HepG2 (cell line): Measurements from ENCODE around the gene USP2. TPM values are rescaled to one million over a fixed set of nuclear protein-coding genes. Genes with fewer than 3 reads are reported as not detected.

ENCODE experiments used
- AGO1 ChIP-seq: fragments of 200-400 bp; formaldehyde crosslinking; IDR thresholded peaks from 2 replicates; pipeline ENCODE4 v1.6.1; 2017; ENCODE audit warnings: mild to moderate bottlenecking, low read depth, low read length, moderate library complexity; ENCODE audit not compliant: poor library complexity, severe bottlenecking
- BCL6 ChIP-seq: IDR thresholded peaks from 2 replicates; pipeline ENCODE4 v1.6.1; 2016; ENCODE audit warnings: missing genetic modification reagents, missing compliant biosample characterization
- DMAP1 ChIP-seq: IDR thresholded peaks from 2 replicates; pipeline ENCODE4 v1.6.1; 2016
- EEA1 ChIP-seq: sonication (generic); formaldehyde crosslinking; IDR thresholded peaks from 2 replicates; pipeline ENCODE4 v1.5.1; 2020; ENCODE audit warnings: mild to moderate bottlenecking, missing genetic modification reagents, borderline replicate concordance
- EHMT2 ChIP-seq: fragments of 200-600 bp; sonication (generic); IDR thresholded peaks from 2 replicates; pipeline ENCODE4 v1.7.0; 2017; ENCODE audit warnings: antibody characterized with exemption, low read depth, low read length, borderline replicate concordance
- FOXA3 ChIP-seq: IDR thresholded peaks from 2 replicates; pipeline ENCODE4 v1.6.1; 2016; ENCODE audit warnings: missing genetic modification reagents, missing compliant biosample characterization
- GATAD2A ChIP-seq: IDR thresholded peaks from 2 replicates; pipeline ENCODE4 v1.6.1; 2016
- HDAC2 ChIP-seq: sonication (generic); formaldehyde crosslinking; IDR thresholded peaks from 2 replicates; pipeline ENCODE4 v1.4.0; 2020; ENCODE audit warnings: missing genetic modification reagents
- MAFG ChIP-seq: sonication (generic); formaldehyde crosslinking; IDR thresholded peaks from 2 replicates; pipeline ENCODE4 v1.5.1; 2020; ENCODE audit warnings: mild to moderate bottlenecking, missing genetic modification reagents
- MEF2D ChIP-seq: sonication (generic); formaldehyde crosslinking; IDR thresholded peaks from 2 replicates; pipeline ENCODE4 v1.5.1; 2020; ENCODE audit warnings: mild to moderate bottlenecking, missing genetic modification reagents
- NCOA2 ChIP-seq: sonication (generic); formaldehyde crosslinking; IDR thresholded peaks from 2 replicates; pipeline ENCODE4 v1.8.0; 2022; ENCODE audit warnings: inconsistent platforms
- NR2F2 ChIP-seq: IDR thresholded peaks from 2 replicates; pipeline ENCODE4 v1.6.1; 2012; ENCODE audit warnings: low read depth, inconsistent platforms, borderline replicate concordance
- PITX1 ChIP-seq: sonication (generic); formaldehyde crosslinking; IDR thresholded peaks from 2 replicates; pipeline ENCODE4 v1.5.1; 2020; ENCODE audit warnings: mild to moderate bottlenecking, missing genetic modification reagents
- POLR2A ChIP-seq, 2 experiments: IDR thresholded peaks; 2 replicates each; pipeline ENCODE4 v1.6.1; 2011; ENCODE audit warnings: low read depth in 2 of 2, low read length in 2 of 2, mild to moderate bottlenecking in 1 of 2, moderate library complexity in 1 of 2; ENCODE audit not compliant: insufficient read depth in 1 of 2
- RARA ChIP-seq: IDR thresholded peaks from 2 replicates; pipeline ENCODE4 v1.6.1; 2016; ENCODE audit warnings: missing genetic modification reagents, missing compliant biosample characterization
- RFX1 ChIP-seq: fragments of 450-650 bp; IDR thresholded peaks from 2 replicates; pipeline ENCODE4 v1.6.1; 2017
- SALL1 ChIP-seq: sonication (generic); formaldehyde crosslinking; IDR thresholded peaks from 2 replicates; pipeline ENCODE4 v1.8.0; 2022; ENCODE audit warnings: mild to moderate bottlenecking, missing genetic modification reagents
- SAP130 ChIP-seq: IDR thresholded peaks from 2 replicates; pipeline ENCODE4 v1.6.1; 2016; ENCODE audit warnings: low read depth
- SPEN ChIP-seq: sonication (generic); formaldehyde crosslinking; IDR thresholded peaks from 2 replicates; pipeline ENCODE4 v1.5.1; 2020; ENCODE audit warnings: low read depth, mild to moderate bottlenecking, missing genetic modification reagents
- TARDBP ChIP-seq: sonication (generic); formaldehyde crosslinking; IDR thresholded peaks from 2 replicates; pipeline ENCODE4 v1.8.0; 2022; ENCODE audit warnings: mild to moderate bottlenecking, missing genetic modification reagents
- ZBTB20 ChIP-seq: sonication (generic); formaldehyde crosslinking; IDR thresholded peaks from 2 replicates; pipeline ENCODE4 v1.8.1; 2023; ENCODE audit warnings: missing genetic modification reagents, low read depth, mild to moderate bottlenecking, borderline replicate concordance
- ZBTB21 ChIP-seq: sonication (generic); formaldehyde crosslinking; IDR thresholded peaks from 2 replicates; pipeline ENCODE4 v1.4.0; 2020; ENCODE audit warnings: missing genetic modification reagents
- ZFP36 ChIP-seq: fragments of 150-350 bp; IDR thresholded peaks from 2 replicates; pipeline ENCODE4 v1.6.1; 2018; ENCODE audit warnings: borderline replicate concordance, low read length, low read depth; ENCODE audit not compliant: partially characterized antibody
- ZFP82 ChIP-seq: sonication (generic); formaldehyde crosslinking; IDR thresholded peaks from 2 replicates; pipeline ENCODE4 v1.5.1; 2020; ENCODE audit warnings: mild to moderate bottlenecking, missing genetic modification reagents, borderline replicate concordance
- ZFP90 ChIP-seq: sonication (generic); formaldehyde crosslinking; IDR thresholded peaks from 2 replicates; pipeline ENCODE4 v1.8.0; 2022; ENCODE audit warnings: missing genetic modification reagents, mild to moderate bottlenecking, inconsistent platforms, borderline replicate concordance
- ZFY ChIP-seq: sonication (generic); formaldehyde crosslinking; IDR thresholded peaks from 2 replicates; pipeline ENCODE4 v1.4.0; 2020; ENCODE audit warnings: missing genetic modification reagents
- ZNF205 ChIP-seq: IDR thresholded peaks from 2 replicates; pipeline ENCODE4 v1.6.1; 2018; ENCODE audit warnings: missing biosample characterization, missing genetic modification reagents
- ZNF749 ChIP-seq: sonication (generic); formaldehyde crosslinking; IDR thresholded peaks from 2 replicates; pipeline ENCODE4 v1.8.0; 2022; ENCODE audit warnings: mild to moderate bottlenecking, missing genetic modification reagents, moderate library complexity, borderline replicate concordance
- polyA plus RNA-seq, 8 experiments: library from polyadenylated mRNA; depleted of rRNA in 3 of 8; stranded (reverse) in 7 of 8; unstranded in 1 of 8; fragments of >200 nt; fragmentation: Illumina TruSeq in 4 of 8; extraction: Trizol in 4 of 8; gene quantifications; 2 replicates each; pipeline versions ENCODE4 v1.2.1 to v1.2.3, GENCODE V29; 2011 to 2016; ENCODE audit warnings: low read depth in 4 of 8, missing spikeins in 1 of 8, mixed read lengths in 1 of 8; ENCODE audit not compliant: insufficient read depth in 1 of 8
- total RNA-seq, 5 experiments: library from RNA; depleted of rRNA; stranded (reverse); fragments of >200 nt; fragmentation: Illumina TruSeq; extraction: Trizol; gene quantifications; 2 replicates each; pipeline ENCODE4 v1.2.3, GENCODE V29; 2016; ENCODE audit warnings: low read depth in 1 of 5
- TF ChIP-seq, protein P1 (sequence below): fragments of 450-650 bp; IDR thresholded peaks from 2 replicates; pipeline ENCODE4 v1.6.1; 2017
- TF ChIP-seq, protein P2 (sequence below): sonication (generic); formaldehyde crosslinking; IDR thresholded peaks from 2 replicates; pipeline ENCODE4 v1.5.0; 2020; ENCODE audit warnings: missing genetic modification reagents

USP2 gene
- total and polyA plus RNA-seq, 2 of the 13 experiments (the other 11 are each of a cell fraction or from before 2014, with no cell fraction given): 2.5 to 6.0 TPM

DNA sequence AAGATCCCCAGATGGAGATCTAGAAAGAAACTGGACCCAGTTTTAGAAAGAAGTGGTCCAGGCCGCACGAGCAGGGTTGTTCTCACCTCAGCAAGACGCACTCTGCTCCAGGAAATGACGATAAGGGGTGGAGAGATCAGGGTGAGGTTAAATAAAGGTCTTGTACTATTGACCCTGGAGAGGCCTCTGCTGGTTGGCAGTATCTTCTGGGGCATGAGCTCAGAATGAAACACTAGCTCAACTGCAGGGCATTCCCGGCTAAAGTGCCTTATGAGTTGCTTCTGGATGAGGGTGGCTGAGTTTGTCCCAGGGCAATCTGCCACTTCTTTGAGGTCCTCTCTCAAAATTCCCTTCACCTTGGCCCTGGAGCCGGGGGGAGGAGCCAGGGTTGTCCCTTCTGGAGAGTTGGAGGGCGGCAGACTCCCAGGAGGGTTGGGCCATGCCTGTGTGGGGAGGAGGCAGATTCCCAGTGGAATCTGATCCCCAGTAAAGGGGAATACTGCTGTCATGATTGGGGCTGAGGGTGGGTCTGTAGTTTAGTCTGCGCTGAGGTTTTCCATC, 10.9 kb downstream of the USP2 start (continued):
- TF ChIP-seq ZFP90 (CRISPR knock-in tag): no peak
- TF ChIP-seq ZFY: peak; percentile 32; the same call in 1 of the 2 replicates
- TF ChIP-seq SAP130 (CRISPR knock-in tag): peak; percentile 35
- TF ChIP-seq ZNF205: peak; percentile 48; the same call in 1 of the 2 replicates
- 0 out of 2 replicates have a peak, but pooled peaks have one; percentile 46 for TF ChIP-seq ZBTB20 (CRISPR knock-in tag)
- peak; percentile 65 for TF ChIP-seq FOXA3 (CRISPR knock-in tag)
- TF ChIP-seq ZFP36: no peak
- peak; percentile 66 for TF ChIP-seq BCL6 (CRISPR knock-in tag)
- 0 out of 2 replicates have a peak, but pooled peaks have one; percentile 40 for TF ChIP-seq ZBTB21 (CRISPR knock-in tag)
- no peak for TF ChIP-seq ZNF749 (CRISPR knock-in tag)
- TF ChIP-seq NR2F2: peak; percentile 90
- TF ChIP-seq NCOA2: peak; percentile 34; the same call in 1 of the 2 replicates
- TF ChIP-seq MEF2D (CRISPR knock-in tag): 0 out of 2 replicates have a peak, but pooled peaks have one; percentile 47
- TF ChIP-seq AGO1: no peak
- TF ChIP-seq, protein P1, sequence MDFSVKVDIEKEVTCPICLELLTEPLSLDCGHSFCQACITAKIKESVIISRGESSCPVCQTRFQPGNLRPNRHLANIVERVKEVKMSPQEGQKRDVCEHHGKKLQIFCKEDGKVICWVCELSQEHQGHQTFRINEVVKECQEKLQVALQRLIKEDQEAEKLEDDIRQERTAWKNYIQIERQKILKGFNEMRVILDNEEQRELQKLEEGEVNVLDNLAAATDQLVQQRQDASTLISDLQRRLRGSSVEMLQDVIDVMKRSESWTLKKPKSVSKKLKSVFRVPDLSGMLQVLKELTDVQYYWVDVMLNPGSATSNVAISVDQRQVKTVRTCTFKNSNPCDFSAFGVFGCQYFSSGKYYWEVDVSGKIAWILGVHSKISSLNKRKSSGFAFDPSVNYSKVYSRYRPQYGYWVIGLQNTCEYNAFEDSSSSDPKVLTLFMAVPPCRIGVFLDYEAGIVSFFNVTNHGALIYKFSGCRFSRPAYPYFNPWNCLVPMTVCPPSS: no peak
- peak; percentile 65; the same call in 1 of the 2 replicates for TF ChIP-seq HDAC2 (CRISPR knock-in tag)
- TF ChIP-seq GATAD2A (CRISPR knock-in tag): peak; percentile 58; the same call in 1 of the 2 replicates
- no peak for TF ChIP-seq EEA1 (CRISPR knock-in tag)
- TF ChIP-seq EHMT2: no peak
- TF ChIP-seq ZFP82 (CRISPR knock-in tag): peak; percentile 46; the same call in 1 of the 2 replicates
- 0 out of 4 replicates have a peak, but pooled peaks of 1 of the 2 experiments have one; percentile 24 for TF ChIP-seq POLR2A (IDR thresholded peaks at IDR 0.05; ENCODE audit: insufficient read depth in 1 of 2, low read depth in 2 of 2, low read length in 2 of 2)
- no peak for TF ChIP-seq MAFG (CRISPR knock-in tag)
- TF ChIP-seq PITX1 (CRISPR knock-in tag): peak; percentile 57; the same call in 1 of the 2 replicates
- TF ChIP-seq SPEN (CRISPR knock-in tag): peak; percentile 25; the same call in 1 of the 2 replicates
- TF ChIP-seq, protein P2, sequence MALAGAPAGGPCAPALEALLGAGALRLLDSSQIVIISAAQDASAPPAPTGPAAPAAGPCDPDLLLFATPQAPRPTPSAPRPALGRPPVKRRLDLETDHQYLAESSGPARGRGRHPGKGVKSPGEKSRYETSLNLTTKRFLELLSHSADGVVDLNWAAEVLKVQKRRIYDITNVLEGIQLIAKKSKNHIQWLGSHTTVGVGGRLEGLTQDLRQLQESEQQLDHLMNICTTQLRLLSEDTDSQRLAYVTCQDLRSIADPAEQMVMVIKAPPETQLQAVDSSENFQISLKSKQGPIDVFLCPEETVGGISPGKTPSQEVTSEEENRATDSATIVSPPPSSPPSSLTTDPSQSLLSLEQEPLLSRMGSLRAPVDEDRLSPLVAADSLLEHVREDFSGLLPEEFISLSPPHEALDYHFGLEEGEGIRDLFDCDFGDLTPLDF (CRISPR knock-in tag): no peak
- peak; percentile 96 for TF ChIP-seq RARA (CRISPR knock-in tag)
- no peak for TF ChIP-seq TARDBP
- TF ChIP-seq DMAP1: peak; percentile 47; the same call in 1 of the 2 replicates
- TF ChIP-seq SALL1 (CRISPR knock-in tag): 0 out of 2 replicates have a peak, but pooled peaks have one; percentile 11
- TF ChIP-seq RFX1: no peak
